LNCAP (cell line): ENCODE data around the gene NEK10.

Source experiments
- TF ChIP-seq, protein P1 (sequence below): fragments of 450-650 bp; IDR thresholded peaks from 2 replicates; pipeline ENCODE4 v1.5.1; 2017; ENCODE audit warnings: mild to moderate bottlenecking

Gene NEK10

DNA sequence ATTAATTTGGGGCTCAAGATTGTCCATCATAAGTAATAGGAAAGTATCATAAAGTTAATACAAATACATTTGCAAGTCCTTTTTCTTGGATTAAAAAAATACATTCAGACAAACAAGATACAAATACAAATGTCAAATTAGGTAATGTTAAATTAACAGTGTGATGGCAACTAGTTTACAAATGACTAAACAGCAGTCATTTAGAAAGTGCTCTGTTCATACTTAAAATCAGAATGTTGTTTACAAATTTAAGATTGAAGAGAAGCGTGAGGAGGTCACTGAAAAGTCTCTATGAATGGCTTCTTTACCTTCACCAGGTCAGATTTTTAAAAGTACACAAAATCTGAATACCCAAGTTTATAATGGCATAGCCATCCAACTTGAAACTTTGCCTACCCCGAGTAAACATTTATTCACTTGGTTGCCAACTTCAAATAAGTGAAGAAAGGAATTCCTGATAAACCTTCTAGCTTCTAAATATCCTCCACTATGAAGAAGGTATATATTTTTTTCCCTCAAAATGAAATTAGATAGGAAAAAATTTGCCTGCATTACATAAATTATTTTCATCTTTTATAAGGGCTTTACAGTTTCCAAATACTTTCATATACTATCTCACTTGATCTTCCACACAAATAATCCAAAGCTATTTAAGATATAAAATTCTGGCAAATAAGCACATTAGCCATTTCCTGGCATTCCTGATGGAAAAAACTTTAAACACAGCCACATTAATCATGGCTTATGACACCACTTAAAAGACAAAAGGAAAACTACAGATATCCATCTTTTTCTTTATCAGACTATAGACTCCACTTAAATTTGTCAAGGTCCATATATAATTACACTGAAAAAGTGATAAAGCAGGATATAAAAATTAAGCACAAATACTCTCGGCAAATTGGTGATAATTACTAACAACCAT is 11.5 kb upstream of the NEK10 start:
- TF ChIP-seq, protein P1, sequence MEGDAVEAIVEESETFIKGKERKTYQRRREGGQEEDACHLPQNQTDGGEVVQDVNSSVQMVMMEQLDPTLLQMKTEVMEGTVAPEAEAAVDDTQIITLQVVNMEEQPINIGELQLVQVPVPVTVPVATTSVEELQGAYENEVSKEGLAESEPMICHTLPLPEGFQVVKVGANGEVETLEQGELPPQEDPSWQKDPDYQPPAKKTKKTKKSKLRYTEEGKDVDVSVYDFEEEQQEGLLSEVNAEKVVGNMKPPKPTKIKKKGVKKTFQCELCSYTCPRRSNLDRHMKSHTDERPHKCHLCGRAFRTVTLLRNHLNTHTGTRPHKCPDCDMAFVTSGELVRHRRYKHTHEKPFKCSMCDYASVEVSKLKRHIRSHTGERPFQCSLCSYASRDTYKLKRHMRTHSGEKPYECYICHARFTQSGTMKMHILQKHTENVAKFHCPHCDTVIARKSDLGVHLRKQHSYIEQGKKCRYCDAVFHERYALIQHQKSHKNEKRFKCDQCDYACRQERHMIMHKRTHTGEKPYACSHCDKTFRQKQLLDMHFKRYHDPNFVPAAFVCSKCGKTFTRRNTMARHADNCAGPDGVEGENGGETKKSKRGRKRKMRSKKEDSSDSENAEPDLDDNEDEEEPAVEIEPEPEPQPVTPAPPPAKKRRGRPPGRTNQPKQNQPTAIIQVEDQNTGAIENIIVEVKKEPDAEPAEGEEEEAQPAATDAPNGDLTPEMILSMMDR = no peak

GRCh38 chr3:27378331-27378730 is 9.1 kb upstream of the NEK10 start:
- TF ChIP-seq, protein P1 = no peak

- TF ChIP-seq, protein P1 = no peak
These were observed 7.1 kb upstream of the NEK10 start for GRCh38 chr3:27376109-27376772.

GRCh38 chr3:27366062-27366591 is 3.1 kb downstream of the NEK10 start:
- TF ChIP-seq, protein P1 = no peak

DNA sequence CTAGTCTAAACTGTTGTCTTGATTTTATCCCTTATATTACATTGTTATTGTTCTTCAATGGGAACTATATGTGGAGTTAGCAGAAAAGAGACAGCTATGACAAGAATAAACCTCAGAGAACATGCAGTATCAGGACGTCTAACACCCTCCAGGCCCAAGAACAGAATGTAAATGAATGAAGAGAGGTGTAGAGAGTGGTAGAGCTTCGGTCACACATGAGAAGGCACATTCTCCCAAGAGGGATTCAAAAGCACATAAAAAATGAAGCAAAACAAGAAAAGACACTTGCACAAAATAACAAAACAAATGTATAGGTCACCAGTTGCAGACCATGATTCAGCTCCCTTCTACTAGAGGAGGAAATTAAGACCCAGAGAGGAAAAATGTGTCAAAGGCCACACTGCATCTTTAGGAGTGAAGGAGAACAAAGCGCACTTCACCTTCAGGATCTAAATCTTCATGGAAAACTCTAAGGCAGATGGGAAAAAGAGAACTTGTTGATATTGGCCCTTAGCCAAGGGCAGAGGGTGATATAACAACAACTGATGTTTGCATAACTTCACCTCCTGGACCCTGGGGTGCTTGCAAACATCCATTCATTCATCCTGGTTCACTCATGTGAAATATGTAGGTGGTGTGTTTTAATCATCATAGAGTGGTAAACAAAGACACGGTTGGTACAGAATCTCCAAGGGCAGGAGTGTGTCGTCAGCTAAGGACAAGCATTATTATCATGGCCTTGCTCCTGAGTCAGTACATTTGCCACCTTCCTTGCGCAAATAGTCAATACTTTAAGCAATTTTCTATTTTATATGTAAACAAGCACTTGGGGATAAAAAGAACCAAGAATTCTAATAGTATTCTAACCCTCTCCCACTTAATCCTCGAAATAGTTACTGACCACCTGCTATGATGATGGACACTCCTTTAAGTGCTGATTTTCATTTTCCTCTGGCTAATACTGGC is 8.8 kb downstream of the NEK10 start:
- TF ChIP-seq, protein P1 = no peak

GRCh38 chr3:27358372-27358771 is 10.8 kb downstream of the NEK10 start:
- TF ChIP-seq, protein P1 = no peak
